K562 (cell line): ENCODE results near the gene PIGM. TPM values are rescaled to one million over a fixed set of nuclear protein-coding genes. Genes with fewer than 3 reads are reported as not detected.

Experiments used
- BHLHE40 ChIP-seq: IDR thresholded peaks from 2 replicates; pipeline ENCODE4 v1.6.1; 2011; ENCODE audit warnings: low read length, improper control_type of control experiment
- BRD4 ChIP-seq: fragments of 200-600 bp; sonication (generic); IDR thresholded peaks from 2 replicates; pipeline ENCODE4 v1.6.1; 2017; ENCODE audit warnings: inconsistent platforms
- CREM ChIP-seq: IDR thresholded peaks from 2 replicates; pipeline ENCODE4 v1.6.1; 2014; ENCODE audit warnings: antibody characterized with exemption, low read depth
- DIDO1 ChIP-seq: fragments of 450-650 bp; IDR thresholded peaks from 2 replicates; pipeline ENCODE4 v1.6.1; 2016; ENCODE audit warnings: low read depth, missing biosample characterization, missing genetic modification characterization
- GABPA ChIP-seq: fragments of 200-800 bp; sonication (Bioruptor generic); conservative IDR thresholded peaks from 2 replicates; pipeline ENCODE4 v1.6.1; 2016; ENCODE audit warnings: low read depth, missing genetic modification characterization, missing compliant biosample characterization
- KDM2B ChIP-seq: fragments of 250-450 bp; sonication (Bioruptor Pico); IDR thresholded peaks from 2 replicates; pipeline ENCODE4 v1.8.0; 2021; ENCODE audit warnings: mild to moderate bottlenecking, moderate library complexity
- L3MBTL2 ChIP-seq: fragments of 450-650 bp; IDR thresholded peaks from 2 replicates; pipeline ENCODE4 v1.6.1; 2016; ENCODE audit warnings: mild to moderate bottlenecking, moderate library complexity
- PKNOX1 ChIP-seq: fragments of 450-650 bp; IDR thresholded peaks from 2 replicates; pipeline ENCODE4 v1.6.1; 2016
- RNF2 ChIP-seq: sonication (generic); IDR thresholded peaks from 2 replicates; pipeline ENCODE4 v1.6.1; 2016
- ZNF124 ChIP-seq: sonication (generic); formaldehyde crosslinking; IDR thresholded peaks from 2 replicates; pipeline ENCODE4 v1.8.1; 2022; ENCODE audit warnings: missing genetic modification reagents
- ZNF766 ChIP-seq: fragments of 200-800 bp; sonication (Bioruptor generic); conservative IDR thresholded peaks from 2 replicates; pipeline ENCODE4 v1.6.1; 2016; ENCODE audit warnings: missing genetic modification characterization, missing compliant biosample characterization
- polyA plus RNA-seq, 8 experiments: library from polyadenylated mRNA; depleted of rRNA in 4 of 8; stranded (reverse) in 5 of 8; unstranded in 3 of 8; fragments of >200 nt; fragmentation: Nextera tagmentation in 2 of 8; fragmentation: Illumina TruSeq in 1 of 8; extraction: Ambion mirVana in 2 of 8; extraction: Trizol in 1 of 8; gene quantifications; 2 replicates each; pipeline versions ENCODE4 v1.2.1 to v1.2.3, GENCODE V29; 2011 to 2014; ENCODE audit warnings: inconsistent platforms in 1 of 8, missing spikeins in 1 of 8
- total RNA-seq, 7 experiments: library from RNA; depleted of rRNA in 6 of 7; stranded (reverse); fragments of >200 nt in 6 of 7; fragmentation: Illumina TruSeq in 2 of 7; extraction: Trizol in 2 of 7; gene quantifications; 2 replicates each; pipeline versions ENCODE4 v1.2.1 to v1.2.3, GENCODE V29; 2011 to 2021; ENCODE audit warnings: low replicate concordance in 1 of 7
- TF ChIP-seq, protein P1 (sequence below): sonication (generic); formaldehyde crosslinking; IDR thresholded peaks from 2 replicates; pipeline ENCODE4 v1.8.0; 2022; ENCODE audit warnings: missing genetic modification reagents, mild to moderate bottlenecking, borderline replicate concordance

The PIGM gene
- total and polyA plus RNA-seq, 9 of the 15 experiments (the other 6 are each of a cell fraction or from before 2014, with no cell fraction given), result 2.6 to 6.7 (median 4.3) TPM

- TF ChIP-seq, protein P1, sequence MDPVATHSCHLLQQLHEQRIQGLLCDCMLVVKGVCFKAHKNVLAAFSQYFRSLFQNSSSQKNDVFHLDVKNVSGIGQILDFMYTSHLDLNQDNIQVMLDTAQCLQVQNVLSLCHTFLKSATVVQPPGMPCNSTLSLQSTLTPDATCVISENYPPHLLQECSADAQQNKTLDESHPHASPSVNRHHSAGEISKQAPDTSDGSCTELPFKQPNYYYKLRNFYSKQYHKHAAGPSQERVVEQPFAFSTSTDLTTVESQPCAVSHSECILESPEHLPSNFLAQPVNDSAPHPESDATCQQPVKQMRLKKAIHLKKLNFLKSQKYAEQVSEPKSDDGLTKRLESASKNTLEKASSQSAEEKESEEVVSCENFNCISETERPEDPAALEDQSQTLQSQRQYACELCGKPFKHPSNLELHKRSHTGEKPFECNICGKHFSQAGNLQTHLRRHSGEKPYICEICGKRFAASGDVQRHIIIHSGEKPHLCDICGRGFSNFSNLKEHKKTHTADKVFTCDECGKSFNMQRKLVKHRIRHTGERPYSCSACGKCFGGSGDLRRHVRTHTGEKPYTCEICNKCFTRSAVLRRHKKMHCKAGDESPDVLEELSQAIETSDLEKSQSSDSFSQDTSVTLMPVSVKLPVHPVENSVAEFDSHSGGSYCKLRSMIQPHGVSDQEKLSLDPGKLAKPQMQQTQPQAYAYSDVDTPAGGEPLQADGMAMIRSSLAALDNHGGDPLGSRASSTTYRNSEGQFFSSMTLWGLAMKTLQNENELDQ (CRISPR knock-in tag), result no peak
- no peak for TF ChIP-seq ZNF124
- no peak for TF ChIP-seq BHLHE40
- 0 out of 2 replicates have a peak, but pooled peaks have one; percentile 46 for TF ChIP-seq ZNF766 (CRISPR knock-in tag)
- TF ChIP-seq DIDO1, result no peak
- TF ChIP-seq PKNOX1, result peak; percentile 57; the same call in 1 of the 2 replicates
- no peak for TF ChIP-seq RNF2
- no peak for TF ChIP-seq CREM
- peak; percentile 51 for TF ChIP-seq GABPA (tag)
- TF ChIP-seq KDM2B (CRISPR knock-in tag), result no peak
- no peak for TF ChIP-seq L3MBTL2
- TF ChIP-seq BRD4, result no peak
These were observed 21.1 kb upstream of the PIGM start (continued) for GRCh38 chr1:160052936-160053335.
